Activated CD8-positive, alpha-beta memory T cell treated with anti-CD3 and anti-CD28 coated beads for 1 hour (primary cell): Measurements from ENCODE around the gene IMMP2L.
"Not testable (repeated sequence)": the region's sequence is repeated elsewhere in the genome, so short reads cannot be mapped to it uniquely, and the experiment has no call there.

ENCODE experiments used
- DNase-seq, 2 donors: peaks; one replicate each; pipeline ENCODE4 v3.0.0-alpha.2; 2020; ENCODE audit warnings: low read depth in 1 of 2; ENCODE audit errors: extremely low read depth in 1 of 2

The IMMP2L gene

GRCh38 chr7:111272092-111272491 is 290.2 kb downstream of the IMMP2L start:
- DNase-seq, result no peak

- not testable (repeated sequence) for DNase-seq
Measured at GRCh38 chr7:111270794-111271193, 291.5 kb downstream of the IMMP2L start.

GRCh38 chr7:111268941-111269340 is 293.4 kb downstream of the IMMP2L start:
- no peak for DNase-seq

GRCh38 chr7:111266613-111267012 is 295.7 kb downstream of the IMMP2L start:
- no peak for DNase-seq

- DNase-seq, result no peak
Measured at GRCh38 chr7:111265394-111265793, 296.9 kb downstream of the IMMP2L start.

GRCh38 chr7:111264981-111265380 is 297.3 kb downstream of the IMMP2L start:
- no peak for DNase-seq

- DNase-seq, result no peak
Measured at GRCh38 chr7:111264111-111264868, 298.0 kb downstream of the IMMP2L start.

- no peak for DNase-seq
Measured at GRCh38 chr7:111262293-111263116, 299.8 kb downstream of the IMMP2L start.

GRCh38 chr7:111261496-111261895 is 300.8 kb downstream of the IMMP2L start:
- no peak for DNase-seq

GRCh38 chr7:111259991-111260390 is 302.3 kb downstream of the IMMP2L start:
- no peak for DNase-seq

- DNase-seq, result no peak
Measured at GRCh38 chr7:111256391-111256790, 305.9 kb downstream of the IMMP2L start.

GRCh38 chr7:111255576-111255975 is 306.7 kb downstream of the IMMP2L start:
- no peak for DNase-seq

GRCh38 chr7:111251365-111251764 is 310.9 kb downstream of the IMMP2L start:
- not testable (repeated sequence) for DNase-seq

- not testable (repeated sequence) for DNase-seq
Measured at GRCh38 chr7:111249807-111250206, 312.5 kb downstream of the IMMP2L start.

GRCh38 chr7:111242141-111242755 is 320.0 kb downstream of the IMMP2L start:
- no peak for DNase-seq

- DNase-seq, result no peak
Measured at GRCh38 chr7:111240371-111240770, 321.9 kb downstream of the IMMP2L start.

GRCh38 chr7:111239437-111239836 is 322.9 kb downstream of the IMMP2L start:
- no peak for DNase-seq

- no peak for DNase-seq
Measured at GRCh38 chr7:111238886-111239285, 323.4 kb downstream of the IMMP2L start.

- no peak for DNase-seq
Measured at GRCh38 chr7:111235709-111236108, 326.6 kb downstream of the IMMP2L start.

- DNase-seq, result no peak
Measured at GRCh38 chr7:111232249-111233084, 329.8 kb downstream of the IMMP2L start.

GRCh38 chr7:111229916-111230315 is 332.4 kb downstream of the IMMP2L start:
- no peak for DNase-seq
